NCI-H345 (cell line): ENCODE data around the gene NDUFS8.

Experiments
- DNase-seq: peaks from one replicate; lab custom pipeline; 2025; lab: John Stamatoyannopoulos, UW

Gene NDUFS8

GRCh38 chr11:68077617-68078582 is 47.4 kb downstream of the NDUFS8 start:
- no peak for DNase-seq

- no peak for DNase-seq
These were observed 50.4 kb downstream of the NDUFS8 start for GRCh38 chr11:68080860-68081259.

GRCh38 chr11:68081691-68082090 is 51.2 kb downstream of the NDUFS8 start:
- no peak for DNase-seq

- DNase-seq = no peak
These were observed 52.0 kb downstream of the NDUFS8 start for GRCh38 chr11:68082481-68082880.

GRCh38 chr11:68083517-68083916 is 53.0 kb downstream of the NDUFS8 start:
- DNase-seq = no peak
